ENCODE measurements around the gene COL4A2.

- TF ChIP-seq GATA3 (IDR thresholded peaks at IDR 0.05; ENCODE audit: low read depth, low read length) (no peak), GATA2 (IDR thresholded peaks at IDR 0.05; ENCODE audit: low read depth, low read length) (no peak)
Observed at GRCh38 chr13:110350509-110350908, 43.4 kb downstream of the COL4A2 start.

Data from SH-SY5Y (cell line).